Heart left ventricle (tissue), 16 donors: Measurements from ENCODE around the gene UFC1. TPM values are rescaled to one million over a fixed set of nuclear protein-coding genes. Genes with fewer than 3 reads are reported as not detected.
"Not testable (repeated sequence)": the region's sequence is repeated elsewhere in the genome, so short reads cannot be mapped to it uniquely, and the experiment has no call there.

ENCODE experiments used
- ATAC-seq, 4 donors: fragments of 200-7000 bp; cut with Tn5 transposase; one replicate each; pipeline ENCODE4 v1.9.1; 2020 to 2022; ENCODE audit warnings: moderate library complexity in 4 of 4, mild to moderate bottlenecking in 3 of 4, moderate number of reproducible peaks in 1 of 4
- DNase-seq, 5 donors: peaks; one replicate each; pipeline ENCODE4 v3.0.0-alpha.2; 2020
- H3K27ac ChIP-seq, 12 donors: fragments of 200-600 bp; sonication (generic) in 4 of 12; one replicate each; pipeline versions ENCODE4 v1.5.0 to v1.8.0; 2016 to 2022; ENCODE audit warnings: mild to moderate bottlenecking in 2 of 12
- H3K27me3 ChIP-seq, 9 donors: fragments of 200-600 bp; sonication (generic) in 2 of 9; one replicate each; pipeline versions ENCODE4 v1.5.1 to v1.8.0; 2016 to 2022; ENCODE audit warnings: mild to moderate bottlenecking in 3 of 9
- H3K36me3 ChIP-seq, 9 donors: fragments of 200-600 bp; sonication (generic) in 2 of 9; one replicate each; pipeline versions ENCODE4 v1.5.0 to v1.8.0; 2018 to 2022; ENCODE audit warnings: mild to moderate bottlenecking in 2 of 9
- H3K4me1 ChIP-seq, 12 donors: fragments of 200-600 bp; sonication (generic) in 4 of 12; one replicate each; pipeline versions ENCODE4 v1.5.0 to v1.8.0; 2016 to 2022; ENCODE audit warnings: mild to moderate bottlenecking in 3 of 12
- H3K4me3 ChIP-seq, 12 donors: fragments of 200-600 bp; sonication (generic) in 4 of 12; one replicate each; pipeline versions ENCODE4 v1.5.0 to v1.8.0; 2017 to 2022; ENCODE audit warnings: mild to moderate bottlenecking in 9 of 12, moderate library complexity in 4 of 12
- H3K9me3 ChIP-seq, 12 donors: fragments of 200-600 bp; sonication (generic) in 4 of 12; one replicate each; pipeline versions ENCODE4 v1.5.0 to v1.8.0; 2016 to 2022; ENCODE audit warnings: mild to moderate bottlenecking in 1 of 12
- POLR2A ChIP-seq, 2 donors: fragments of 450-650 bp; IDR thresholded peaks; one replicate each; pipeline ENCODE4 v1.6.1; 2017; ENCODE audit warnings: antibody characterized with exemption in 2 of 2, mild to moderate bottlenecking in 2 of 2, moderate library complexity in 2 of 2
- WGBS, 4 donors: extraction: QIAGEN DNeasy Blood & Tissue Kit in 2 of 4; methylation state at CpG; one replicate each; pipeline versions ENCODE4 v1.1.5 to v1.1.7; 2013 to 2018; 5-methylcytosine and 5-hydroxymethylcytosine counted together
- intact Hi-C, 10 donors: fragments of 100-400 bp; cut with DNase I; formaldehyde crosslinking; loops; one replicate each; pipeline versions ENCODE4 v1.11.1 to v1.14.2; 2022
- polyA plus RNA-seq, 2 donors: library from polyadenylated mRNA; stranded (reverse); fragments of 200-250 nt; gene quantifications; one replicate each; pipeline ENCODE4 v1.2.3, GENCODE V29; 2013
- total RNA-seq, 9 donors: library from RNA; depleted of rRNA in 2 of 9; stranded (reverse); fragments of >200 nt in 2 of 9; fragmentation: NEBNext Ultra II Directional in 3 of 9; extraction: Animal tissue kit (Norgen Biotek cat#: 25700) in 3 of 9; gene quantifications; one replicate each; pipeline versions ENCODE4 v1.1.0 to v1.2.4, GENCODE V29; 2016 to 2023
- TF ChIP-seq, protein P1 (sequence below), 12 donors: fragments of 200-600 bp; sonication (generic) in 4 of 12; IDR thresholded peaks; one replicate each; pipeline versions ENCODE4 v1.5.0 to v1.8.0; 2018 to 2022; ENCODE audit warnings: antibody characterized with exemption in 12 of 12, mild to moderate bottlenecking in 5 of 12
- donor health status: ischemic (EF 13 %, LVEDD 7.1; RV severe dilation, severe dysfunction).
- donor health status: healthy with polysubstance abuse.
- donor health status: DM: no; HTN: yes; CAD: no.
- donor health status: DM: no; HTN: no; CAD: no.
- donor health status: ischemic (EF 25% LVEDD 6.9; RV normal size, moderate dysfunction).
- donor health status: ischemic (EF 25% LVEDD 5.7; RV mildly dilated, moderate dysfunction).
- donor health status: healthy.
- donor health status: DM: yes; HTN: yes; CAD: no.
- donor health status: ischemic (EF 35%, LVEDD 5.7; RV mildly dilated, moderate dysfunction).
- donor health status: nonischemic (EF 11% LVEDD 7.7; RV severe dilation, severe dysfunction).
- donor health status: DM: yes; HTN: yes; CAD: no.
- donor health status: PGD.
- donor health status: ischemic (EF 29% LVEDD 5.4; RV normal size, mild dysfunction).
- donor health status: nonischemic (EF 23%, LVEDD 6.1; RV moderate dilation, normal function).

UFC1 gene
- total and polyA plus RNA-seq, 11 donors: 54.4 to 131 (median 73.2) TPM

DNA sequence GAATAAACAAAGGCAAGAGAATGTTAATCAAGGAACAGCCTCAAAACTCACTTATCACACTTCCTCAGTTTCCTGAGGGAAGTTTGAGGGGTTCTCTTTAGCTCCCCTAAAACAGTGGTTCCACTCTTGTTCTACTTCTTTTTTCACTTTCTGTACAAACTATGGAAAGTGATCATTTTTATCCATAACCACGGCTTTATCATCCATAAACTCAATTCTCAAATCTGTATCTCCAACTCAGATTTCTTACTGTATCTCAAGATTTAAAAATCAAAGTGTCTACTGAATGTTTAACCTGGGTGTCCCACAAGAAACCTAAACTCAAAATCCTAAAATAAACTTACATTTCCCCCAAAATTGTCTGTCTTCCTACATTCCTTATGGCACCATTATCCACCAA lies 39.9 kb upstream of the UFC1 start:
- ATAC-seq (no peak), DNase-seq (no peak)
- WGBS, 4 donors: 75 to 83% (median 81%) methylated on average over 1 of the region's 1 CpG
- Histone ChIP-seq H3K27ac (no peak overlapping the region), H3K4me3 (no peak overlapping the region), H3K36me3 (peaks cover 0 to 30% (median 9%) of the 10 kb centered on the region in 9 donors), H3K27me3 (no peaks in the 10 kb centered on the region), H3K4me1 (peaks cover 1 to 67% (median 40%) of the 10 kb centered on the region in 12 donors), H3K9me3 (no peaks in the 10 kb centered on the region)
- TF ChIP-seq, protein P1, sequence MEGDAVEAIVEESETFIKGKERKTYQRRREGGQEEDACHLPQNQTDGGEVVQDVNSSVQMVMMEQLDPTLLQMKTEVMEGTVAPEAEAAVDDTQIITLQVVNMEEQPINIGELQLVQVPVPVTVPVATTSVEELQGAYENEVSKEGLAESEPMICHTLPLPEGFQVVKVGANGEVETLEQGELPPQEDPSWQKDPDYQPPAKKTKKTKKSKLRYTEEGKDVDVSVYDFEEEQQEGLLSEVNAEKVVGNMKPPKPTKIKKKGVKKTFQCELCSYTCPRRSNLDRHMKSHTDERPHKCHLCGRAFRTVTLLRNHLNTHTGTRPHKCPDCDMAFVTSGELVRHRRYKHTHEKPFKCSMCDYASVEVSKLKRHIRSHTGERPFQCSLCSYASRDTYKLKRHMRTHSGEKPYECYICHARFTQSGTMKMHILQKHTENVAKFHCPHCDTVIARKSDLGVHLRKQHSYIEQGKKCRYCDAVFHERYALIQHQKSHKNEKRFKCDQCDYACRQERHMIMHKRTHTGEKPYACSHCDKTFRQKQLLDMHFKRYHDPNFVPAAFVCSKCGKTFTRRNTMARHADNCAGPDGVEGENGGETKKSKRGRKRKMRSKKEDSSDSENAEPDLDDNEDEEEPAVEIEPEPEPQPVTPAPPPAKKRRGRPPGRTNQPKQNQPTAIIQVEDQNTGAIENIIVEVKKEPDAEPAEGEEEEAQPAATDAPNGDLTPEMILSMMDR (IDR thresholded peaks at IDR 0.05): no peak
- no peak for TF ChIP-seq POLR2A (IDR thresholded peaks at IDR 0.05)
- intact Hi-C loops: no loop called here

DNA sequence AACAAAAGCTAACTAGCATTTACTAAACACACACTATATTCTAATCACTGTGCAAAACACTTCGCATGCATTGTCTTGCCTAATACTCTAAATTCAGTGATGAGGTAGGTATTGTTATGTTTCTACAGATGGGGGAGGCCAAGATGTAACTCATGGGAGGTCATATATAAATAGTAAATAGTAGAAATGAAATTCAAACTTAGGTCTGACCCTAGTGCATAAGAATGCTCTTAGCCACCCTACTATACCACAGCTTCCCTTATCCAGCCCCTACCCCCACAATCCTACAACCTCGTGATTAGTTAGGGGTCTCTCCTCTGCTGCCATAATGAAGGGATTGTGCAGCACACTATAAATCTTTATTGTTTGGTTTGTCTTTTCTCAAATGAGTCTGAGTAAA lies 39.2 kb upstream of the UFC1 start:
- Histone ChIP-seq H3K4me1 (peaks cover 5 to 74% (median 46%) of the 10 kb centered on the region in 12 donors), H3K27ac (no peak overlapping the region), H3K4me3 (no peak overlapping the region), H3K36me3 (peaks cover 0 to 27% (median 5%) of the 10 kb centered on the region in 9 donors), H3K9me3 (no peaks in the 10 kb centered on the region), H3K27me3 (no peaks in the 10 kb centered on the region)
- TF ChIP-seq, protein P1 (IDR thresholded peaks at IDR 0.05): no peak
- TF ChIP-seq POLR2A (IDR thresholded peaks at IDR 0.05): no peak
- ATAC-seq: no peak
- intact Hi-C loops: no loop called here
- DNase-seq: no peak
- 81 to 91% (median 86%) methylated on average over 2 of the region's 2 CpGs for WGBS, 4 donors

- intact Hi-C loops: no loop called here
- DNase-seq (no peak), ATAC-seq (no peak)
- H3K27ac ChIP-seq: no peak overlapping the region
- no peaks in the 10 kb centered on the region for H3K27me3 ChIP-seq
- peaks cover 0 to 30% (median 5%) of the 10 kb centered on the region in 9 donors for H3K36me3 ChIP-seq
- no peak for TF ChIP-seq POLR2A (IDR thresholded peaks at IDR 0.05)
- TF ChIP-seq, protein P1 (IDR thresholded peaks at IDR 0.05): no peak
- H3K9me3 ChIP-seq: no peaks in the 10 kb centered on the region
- no peak overlapping the region for H3K4me3 ChIP-seq
- H3K4me1 ChIP-seq: peaks cover 5 to 80% (median 51%) of the 10 kb centered on the region in 12 donors
- 91 to 94% (median 92%) methylated on average over 12 of the region's 12 CpGs for WGBS, 4 donors
These were observed 38.6 kb upstream of the UFC1 start for GRCh38 chr1:161115132-161115711.

- Histone ChIP-seq H3K4me1 (peaks cover 5 to 87% (median 51%) of the 10 kb centered on the region in 12 donors), H3K36me3 (peaks cover 0 to 36% (median 13%) of the 10 kb centered on the region in 9 donors), H3K4me3 (peak overlapping the region in 1 of 12 donors; percentile 91)
- ATAC-seq, H3K27ac ChIP-seq, H3K9me3 ChIP-seq, intact Hi-C loops, H3K27me3 ChIP-seq, DNase-seq: not testable (repeated sequence)
- 89 to 91% (median 90%) methylated on average over 6 of the region's 6 CpGs for WGBS, 4 donors
These were observed 37.8 kb upstream of the UFC1 start for GRCh38 chr1:161115961-161116360.
